KMS-11 (cell line): ENCODE data around the gene TRIM71.

Experiments used
- H2AFZ ChIP-seq: fragments of 200-600 bp; sonication (generic); 2 replicates; pipeline ENCODE4 v1.6.1; 2016; ENCODE audit warnings: antibody characterized with exemption, mixed run types, low read depth
- H3K27ac ChIP-seq: fragments of 200-600 bp; sonication (generic); 2 replicates; pipeline ENCODE4 v1.6.1; 2016; ENCODE audit warnings: mild to moderate bottlenecking, mixed run types
- H3K27me3 ChIP-seq: fragments of 200-600 bp; sonication (generic); 2 replicates; pipeline ENCODE4 v1.6.1; 2017; ENCODE audit warnings: mild to moderate bottlenecking, low read depth, mixed run types, moderate library complexity; ENCODE audit not compliant: insufficient read depth
- H3K36me3 ChIP-seq: fragments of 200-600 bp; sonication (generic); 2 replicates; pipeline ENCODE4 v1.6.1; 2017; ENCODE audit warnings: mild to moderate bottlenecking, mixed run types; ENCODE audit not compliant: insufficient read depth
- H3K4me1 ChIP-seq: fragments of 200-600 bp; sonication (generic); 2 replicates; pipeline ENCODE4 v1.6.1; 2016; ENCODE audit warnings: mild to moderate bottlenecking, low read depth, mixed run types; ENCODE audit not compliant: poor library complexity, severe bottlenecking
- H3K4me2 ChIP-seq: fragments of 200-600 bp; sonication (generic); 2 replicates; pipeline ENCODE4 v1.7.0; 2016; ENCODE audit warnings: mild to moderate bottlenecking, mixed run types
- H3K4me3 ChIP-seq: fragments of 200-600 bp; sonication (generic); IDR thresholded peaks from 2 replicates; pipeline ENCODE4 v1.6.1; 2017; ENCODE audit warnings: low read depth, low read length, mixed read lengths; ENCODE audit not compliant: insufficient read depth
- H3K79me2 ChIP-seq: fragments of 200-600 bp; sonication (generic); 2 replicates; pipeline ENCODE4 v1.6.1; 2016; ENCODE audit warnings: low read depth, mixed run types; ENCODE audit not compliant: insufficient read depth
- H3K9ac ChIP-seq: fragments of 200-600 bp; sonication (generic); 2 replicates; pipeline ENCODE4 v1.6.1; 2016; ENCODE audit warnings: mild to moderate bottlenecking, mixed run types
- H4K20me1 ChIP-seq: fragments of 200-600 bp; sonication (generic); 2 replicates; pipeline ENCODE4 v1.6.1; 2016; ENCODE audit warnings: mild to moderate bottlenecking, mixed run types; ENCODE audit not compliant: insufficient read depth
- TF ChIP-seq, protein P1 (sequence below): fragments of 200-600 bp; sonication (generic); conservative IDR thresholded peaks from 2 replicates; pipeline ENCODE4 v1.6.1; 2017; ENCODE audit warnings: low read depth, mild to moderate bottlenecking, antibody characterized with exemption, low read length, moderate library complexity, mixed read lengths

Gene TRIM71

DNA sequence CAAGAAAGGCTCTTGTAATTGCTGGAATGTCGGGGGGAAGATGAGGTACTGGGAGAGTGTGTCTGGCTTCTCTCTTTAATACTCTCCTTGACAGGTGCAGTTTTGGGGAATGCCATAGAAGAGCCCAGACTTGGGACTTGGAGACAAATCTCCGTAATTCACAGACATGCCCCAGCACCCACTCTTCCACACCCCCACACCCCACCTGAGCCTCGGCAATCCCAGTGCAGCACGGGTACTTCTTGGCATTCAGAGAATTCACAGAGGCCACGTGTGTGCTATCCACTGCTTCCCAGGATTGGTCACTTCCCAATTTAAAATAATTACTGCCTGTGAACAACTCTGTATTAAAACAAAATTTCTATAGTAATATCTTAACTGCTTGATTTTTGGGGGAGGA is 43.9 kb downstream of the TRIM71 start:
- H4K20me1 ChIP-seq, result no peaks in the 10 kb centered on the region
- no peak overlapping the region for H3K27ac ChIP-seq
- H3K4me1 ChIP-seq, result peaks cover 4% of the 10 kb centered on the region
- H2AFZ ChIP-seq, result no peak overlapping the region
- no peak overlapping the region for H3K9ac ChIP-seq
- H3K27me3 ChIP-seq, result no peaks in the 10 kb centered on the region
- H3K36me3 ChIP-seq, result no peaks in the 10 kb centered on the region
- no peak overlapping the region for H3K4me2 ChIP-seq
- H3K4me3 ChIP-seq, result no peak overlapping the region
- TF ChIP-seq, protein P1, sequence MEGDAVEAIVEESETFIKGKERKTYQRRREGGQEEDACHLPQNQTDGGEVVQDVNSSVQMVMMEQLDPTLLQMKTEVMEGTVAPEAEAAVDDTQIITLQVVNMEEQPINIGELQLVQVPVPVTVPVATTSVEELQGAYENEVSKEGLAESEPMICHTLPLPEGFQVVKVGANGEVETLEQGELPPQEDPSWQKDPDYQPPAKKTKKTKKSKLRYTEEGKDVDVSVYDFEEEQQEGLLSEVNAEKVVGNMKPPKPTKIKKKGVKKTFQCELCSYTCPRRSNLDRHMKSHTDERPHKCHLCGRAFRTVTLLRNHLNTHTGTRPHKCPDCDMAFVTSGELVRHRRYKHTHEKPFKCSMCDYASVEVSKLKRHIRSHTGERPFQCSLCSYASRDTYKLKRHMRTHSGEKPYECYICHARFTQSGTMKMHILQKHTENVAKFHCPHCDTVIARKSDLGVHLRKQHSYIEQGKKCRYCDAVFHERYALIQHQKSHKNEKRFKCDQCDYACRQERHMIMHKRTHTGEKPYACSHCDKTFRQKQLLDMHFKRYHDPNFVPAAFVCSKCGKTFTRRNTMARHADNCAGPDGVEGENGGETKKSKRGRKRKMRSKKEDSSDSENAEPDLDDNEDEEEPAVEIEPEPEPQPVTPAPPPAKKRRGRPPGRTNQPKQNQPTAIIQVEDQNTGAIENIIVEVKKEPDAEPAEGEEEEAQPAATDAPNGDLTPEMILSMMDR, result no peak
- H3K79me2 ChIP-seq, result no peaks in the 10 kb centered on the region

DNA sequence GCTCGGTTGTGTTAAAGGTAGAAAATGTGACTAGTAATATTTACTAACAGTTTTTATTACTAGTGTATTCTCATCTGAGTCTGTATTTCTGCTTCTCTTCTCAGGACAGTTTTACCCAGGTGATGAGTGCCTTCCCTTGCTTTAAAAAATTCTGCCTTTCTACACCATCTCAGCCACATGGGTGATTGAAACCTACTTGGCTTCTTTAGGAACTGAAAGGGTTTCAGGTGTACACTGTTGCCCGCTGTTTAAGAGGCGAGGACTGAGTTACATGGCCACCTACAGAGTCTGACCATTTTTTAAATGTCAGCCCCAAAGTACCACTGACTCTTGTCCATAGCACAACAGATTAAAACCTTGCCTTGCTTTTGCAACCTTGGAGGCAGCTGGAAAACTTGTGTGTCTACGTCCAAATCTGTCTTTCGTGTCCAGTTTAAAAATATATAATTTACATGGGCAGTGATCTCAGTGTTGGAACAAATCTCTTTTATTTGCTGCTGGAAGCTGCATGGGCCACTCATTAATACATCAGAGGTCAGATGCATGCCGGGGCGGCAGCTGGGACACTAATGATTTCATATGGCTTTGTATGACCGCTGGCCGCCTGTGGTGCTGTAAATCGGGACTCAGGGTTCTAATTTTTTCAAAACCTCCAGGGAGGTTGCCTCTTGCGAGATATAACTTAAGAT is 44.6 kb downstream of the TRIM71 start:
- Histone ChIP-seq H4K20me1 (no peaks in the 10 kb centered on the region), H3K9ac (no peak overlapping the region), H3K36me3 (no peaks in the 10 kb centered on the region), H3K4me1 (peaks cover 4% of the 10 kb centered on the region), H3K4me2 (no peak overlapping the region), H2AFZ (no peak overlapping the region), H3K27me3 (no peaks in the 10 kb centered on the region), H3K79me2 (no peaks in the 10 kb centered on the region), H3K27ac (no peak overlapping the region), H3K4me3 (no peak overlapping the region)
- TF ChIP-seq, protein P1, result no peak

DNA sequence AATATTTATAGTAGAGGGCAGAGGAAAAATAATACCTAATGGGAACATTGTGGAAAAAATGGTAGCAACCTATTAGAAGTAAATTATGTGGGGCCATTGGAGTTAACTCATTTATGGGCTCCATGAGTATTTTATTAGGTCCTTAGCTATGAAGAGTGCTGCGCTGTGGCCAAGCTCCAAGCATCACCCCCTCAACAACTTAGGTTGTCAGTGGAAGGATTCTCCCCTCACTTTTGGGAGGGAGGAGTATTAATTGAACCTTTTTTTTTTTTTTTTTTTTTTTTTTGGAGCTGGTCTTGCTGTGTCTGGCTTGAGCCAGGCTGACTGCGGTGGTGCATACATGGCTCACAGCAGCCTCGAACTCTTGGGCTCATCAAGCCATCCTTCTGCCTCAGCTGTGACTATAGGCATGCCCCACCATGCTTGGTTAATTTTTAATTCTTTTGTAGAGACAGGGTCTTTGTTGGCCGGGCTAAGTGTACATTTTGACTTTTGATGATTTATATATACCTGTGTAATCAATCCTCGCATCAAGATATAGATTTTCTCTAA is 45.2 kb downstream of the TRIM71 start:
- TF ChIP-seq, protein P1, result no peak
- Histone ChIP-seq H3K27ac (no peak overlapping the region), H3K4me2 (no peak overlapping the region), H3K79me2 (no peaks in the 10 kb centered on the region), H3K27me3 (no peaks in the 10 kb centered on the region), H3K36me3 (no peaks in the 10 kb centered on the region), H3K4me1 (peaks cover 4% of the 10 kb centered on the region), H2AFZ (no peak overlapping the region), H3K9ac (no peak overlapping the region), H3K4me3 (no peak overlapping the region), H4K20me1 (no peaks in the 10 kb centered on the region)

DNA sequence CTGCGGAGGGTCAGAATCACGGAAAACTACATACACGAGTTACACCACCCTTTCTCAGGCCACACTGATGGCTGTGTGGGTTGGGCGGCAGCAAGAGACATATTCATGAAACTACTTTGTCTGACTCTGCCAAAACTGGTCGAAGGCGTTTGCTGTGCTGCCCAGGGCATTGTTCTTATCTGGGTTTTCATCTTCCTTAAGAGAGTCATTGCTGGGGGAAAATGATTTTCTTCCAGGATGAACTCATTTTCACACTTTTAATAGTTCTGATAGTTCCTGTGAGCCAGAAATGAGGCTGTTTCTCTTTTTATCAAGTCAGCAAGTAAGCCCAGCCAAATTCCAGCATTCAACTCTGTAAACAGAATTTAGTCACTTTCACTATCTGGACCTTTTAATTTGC is 47.6 kb downstream of the TRIM71 start:
- Histone ChIP-seq H2AFZ (no peak overlapping the region), H3K4me1 (peaks cover 18% of the 10 kb centered on the region), H3K9ac (no peak overlapping the region), H4K20me1 (no peaks in the 10 kb centered on the region), H3K4me2 (no peak overlapping the region), H3K79me2 (no peaks in the 10 kb centered on the region), H3K4me3 (no peak overlapping the region), H3K27ac (no peak overlapping the region), H3K27me3 (no peaks in the 10 kb centered on the region), H3K36me3 (no peaks in the 10 kb centered on the region)
- TF ChIP-seq, protein P1, result no peak
